Measurements from ENCODE around the gene EFHC1. TPM values are rescaled to one million over a fixed set of nuclear protein-coding genes. Genes with fewer than 3 reads are reported as not detected.
A peak's percentile ranks its signal among the peaks of the same experiment; 100 is the strongest.

Gene EFHC1
- total and polyA plus RNA-seq, 2 of the 13 experiments (the other 11 are each of a cell fraction or from before 2014, with no cell fraction given) = 23.4 to 29.5 TPM

DNA sequence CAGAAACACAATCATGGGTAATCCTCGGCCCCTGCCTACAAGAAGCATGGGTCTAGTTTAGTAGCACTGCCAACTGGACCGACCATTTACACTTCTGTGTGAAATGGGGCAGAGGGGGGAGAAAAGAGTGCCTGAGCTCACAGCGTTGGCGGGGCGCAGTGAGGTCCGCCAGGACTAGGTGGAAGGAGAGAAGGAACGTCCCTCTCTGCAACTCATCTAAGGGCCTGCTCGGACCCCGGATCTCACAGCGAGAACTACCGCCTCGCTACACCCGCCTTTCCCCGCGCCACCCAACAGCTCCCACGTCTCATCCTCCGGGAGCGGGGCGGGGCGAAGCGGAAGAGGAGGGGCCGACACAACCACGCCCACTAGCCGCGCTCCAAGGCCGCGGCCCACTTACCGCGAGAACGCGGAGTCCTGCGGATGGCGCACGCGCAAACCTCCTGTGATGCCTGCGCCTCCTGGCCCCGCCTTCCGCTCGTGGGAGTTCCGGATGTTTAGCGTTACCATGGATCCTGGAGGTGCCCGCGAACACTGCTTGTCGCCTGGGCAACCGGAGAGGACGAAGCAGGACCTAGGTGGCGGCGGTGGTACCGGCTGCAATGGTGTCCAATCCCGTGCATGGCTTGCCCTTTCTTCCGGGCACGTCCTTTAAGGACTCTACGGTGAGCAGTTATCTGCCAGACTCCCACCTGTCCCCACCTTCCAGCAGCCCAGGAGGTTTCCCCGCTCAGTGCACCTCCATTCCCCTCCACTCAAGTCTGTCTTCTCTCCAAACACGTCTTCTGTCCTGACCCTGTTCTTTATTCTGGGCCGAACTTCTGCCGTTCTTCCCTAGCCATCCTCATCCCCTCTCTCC lies at the start of gene EFHC1 (continued):
- TF ChIP-seq, protein P1, sequence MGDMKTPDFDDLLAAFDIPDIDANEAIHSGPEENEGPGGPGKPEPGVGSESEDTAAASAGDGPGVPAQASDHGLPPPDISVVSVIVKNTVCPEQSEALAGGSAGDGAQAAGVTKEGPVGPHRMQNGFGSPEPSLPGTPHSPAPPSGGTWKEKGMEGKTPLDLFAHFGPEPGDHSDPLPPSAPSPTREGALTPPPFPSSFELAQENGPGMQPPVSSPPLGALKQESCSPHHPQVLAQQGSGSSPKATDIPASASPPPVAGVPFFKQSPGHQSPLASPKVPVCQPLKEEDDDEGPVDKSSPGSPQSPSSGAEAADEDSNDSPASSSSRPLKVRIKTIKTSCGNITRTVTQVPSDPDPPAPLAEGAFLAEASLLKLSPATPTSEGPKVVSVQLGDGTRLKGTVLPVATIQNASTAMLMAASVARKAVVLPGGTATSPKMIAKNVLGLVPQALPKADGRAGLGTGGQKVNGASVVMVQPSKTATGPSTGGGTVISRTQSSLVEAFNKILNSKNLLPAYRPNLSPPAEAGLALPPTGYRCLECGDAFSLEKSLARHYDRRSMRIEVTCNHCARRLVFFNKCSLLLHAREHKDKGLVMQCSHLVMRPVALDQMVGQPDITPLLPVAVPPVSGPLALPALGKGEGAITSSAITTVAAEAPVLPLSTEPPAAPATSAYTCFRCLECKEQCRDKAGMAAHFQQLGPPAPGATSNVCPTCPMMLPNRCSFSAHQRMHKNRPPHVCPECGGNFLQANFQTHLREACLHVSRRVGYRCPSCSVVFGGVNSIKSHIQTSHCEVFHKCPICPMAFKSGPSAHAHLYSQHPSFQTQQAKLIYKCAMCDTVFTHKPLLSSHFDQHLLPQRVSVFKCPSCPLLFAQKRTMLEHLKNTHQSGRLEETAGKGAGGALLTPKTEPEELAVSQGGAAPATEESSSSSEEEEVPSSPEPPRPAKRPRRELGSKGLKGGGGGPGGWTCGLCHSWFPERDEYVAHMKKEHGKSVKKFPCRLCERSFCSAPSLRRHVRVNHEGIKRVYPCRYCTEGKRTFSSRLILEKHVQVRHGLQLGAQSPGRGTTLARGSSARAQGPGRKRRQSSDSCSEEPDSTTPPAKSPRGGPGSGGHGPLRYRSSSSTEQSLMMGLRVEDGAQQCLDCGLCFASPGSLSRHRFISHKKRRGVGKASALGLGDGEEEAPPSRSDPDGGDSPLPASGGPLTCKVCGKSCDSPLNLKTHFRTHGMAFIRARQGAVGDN (CRISPR knock-in tag; IDR thresholded peaks at IDR 0.05) = peak; percentile 95
- no peak for TF ChIP-seq ARNT (IDR thresholded peaks at IDR 0.05)
- no peak for TF ChIP-seq MATR3 (CRISPR knock-in tag; IDR thresholded peaks at IDR 0.05)
- TF ChIP-seq RBAK (CRISPR knock-in tag; IDR thresholded peaks at IDR 0.05) = no peak; the same call in 1 of the 2 replicates
- TF ChIP-seq TCF7 (IDR thresholded peaks at IDR 0.05; ENCODE audit: low read depth) = no peak
- TF ChIP-seq YY1 (IDR thresholded peaks at IDR 0.05; ENCODE audit: insufficient read depth, insufficient replicate concordance, low read depth, low read length) = peak; percentile 65
- TF ChIP-seq ZC3H4 (CRISPR knock-in tag; IDR thresholded peaks at IDR 0.05; ENCODE audit: borderline replicate concordance) = no peak
- TF ChIP-seq DNMT1 (CRISPR knock-in tag; IDR thresholded peaks at IDR 0.05) = no peak
- TF ChIP-seq ZNF776 (CRISPR knock-in tag; IDR thresholded peaks at IDR 0.05) = peak; percentile 85; the same call in 1 of the 2 replicates
- no peak for TF ChIP-seq EEA1 (CRISPR knock-in tag; IDR thresholded peaks at IDR 0.05; ENCODE audit: borderline replicate concordance)
- TF ChIP-seq FOXC1 (CRISPR knock-in tag; IDR thresholded peaks at IDR 0.05; ENCODE audit: borderline replicate concordance) = 0 out of 2 replicates have a peak, but pooled peaks have one; percentile 72
- no peak for TF ChIP-seq ZNF431 (CRISPR knock-in tag; IDR thresholded peaks at IDR 0.05; ENCODE audit: borderline replicate concordance, low read depth)
- no peak; the same call in 1 of the 2 replicates for TF ChIP-seq ZNF460 (CRISPR knock-in tag; IDR thresholded peaks at IDR 0.05; ENCODE audit: borderline replicate concordance)
- no peak for TF ChIP-seq ZNF121 (CRISPR knock-in tag; IDR thresholded peaks at IDR 0.05)
- TF ChIP-seq, protein P2, sequence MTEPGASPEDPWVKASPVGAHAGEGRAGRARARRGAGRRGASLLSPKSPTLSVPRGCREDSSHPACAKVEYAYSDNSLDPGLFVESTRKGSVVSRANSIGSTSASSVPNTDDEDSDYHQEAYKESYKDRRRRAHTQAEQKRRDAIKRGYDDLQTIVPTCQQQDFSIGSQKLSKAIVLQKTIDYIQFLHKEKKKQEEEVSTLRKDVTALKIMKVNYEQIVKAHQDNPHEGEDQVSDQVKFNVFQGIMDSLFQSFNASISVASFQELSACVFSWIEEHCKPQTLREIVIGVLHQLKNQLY (CRISPR knock-in tag; IDR thresholded peaks at IDR 0.05) = no peak; the same call in 1 of the 2 replicates
- TF ChIP-seq, protein P3, sequence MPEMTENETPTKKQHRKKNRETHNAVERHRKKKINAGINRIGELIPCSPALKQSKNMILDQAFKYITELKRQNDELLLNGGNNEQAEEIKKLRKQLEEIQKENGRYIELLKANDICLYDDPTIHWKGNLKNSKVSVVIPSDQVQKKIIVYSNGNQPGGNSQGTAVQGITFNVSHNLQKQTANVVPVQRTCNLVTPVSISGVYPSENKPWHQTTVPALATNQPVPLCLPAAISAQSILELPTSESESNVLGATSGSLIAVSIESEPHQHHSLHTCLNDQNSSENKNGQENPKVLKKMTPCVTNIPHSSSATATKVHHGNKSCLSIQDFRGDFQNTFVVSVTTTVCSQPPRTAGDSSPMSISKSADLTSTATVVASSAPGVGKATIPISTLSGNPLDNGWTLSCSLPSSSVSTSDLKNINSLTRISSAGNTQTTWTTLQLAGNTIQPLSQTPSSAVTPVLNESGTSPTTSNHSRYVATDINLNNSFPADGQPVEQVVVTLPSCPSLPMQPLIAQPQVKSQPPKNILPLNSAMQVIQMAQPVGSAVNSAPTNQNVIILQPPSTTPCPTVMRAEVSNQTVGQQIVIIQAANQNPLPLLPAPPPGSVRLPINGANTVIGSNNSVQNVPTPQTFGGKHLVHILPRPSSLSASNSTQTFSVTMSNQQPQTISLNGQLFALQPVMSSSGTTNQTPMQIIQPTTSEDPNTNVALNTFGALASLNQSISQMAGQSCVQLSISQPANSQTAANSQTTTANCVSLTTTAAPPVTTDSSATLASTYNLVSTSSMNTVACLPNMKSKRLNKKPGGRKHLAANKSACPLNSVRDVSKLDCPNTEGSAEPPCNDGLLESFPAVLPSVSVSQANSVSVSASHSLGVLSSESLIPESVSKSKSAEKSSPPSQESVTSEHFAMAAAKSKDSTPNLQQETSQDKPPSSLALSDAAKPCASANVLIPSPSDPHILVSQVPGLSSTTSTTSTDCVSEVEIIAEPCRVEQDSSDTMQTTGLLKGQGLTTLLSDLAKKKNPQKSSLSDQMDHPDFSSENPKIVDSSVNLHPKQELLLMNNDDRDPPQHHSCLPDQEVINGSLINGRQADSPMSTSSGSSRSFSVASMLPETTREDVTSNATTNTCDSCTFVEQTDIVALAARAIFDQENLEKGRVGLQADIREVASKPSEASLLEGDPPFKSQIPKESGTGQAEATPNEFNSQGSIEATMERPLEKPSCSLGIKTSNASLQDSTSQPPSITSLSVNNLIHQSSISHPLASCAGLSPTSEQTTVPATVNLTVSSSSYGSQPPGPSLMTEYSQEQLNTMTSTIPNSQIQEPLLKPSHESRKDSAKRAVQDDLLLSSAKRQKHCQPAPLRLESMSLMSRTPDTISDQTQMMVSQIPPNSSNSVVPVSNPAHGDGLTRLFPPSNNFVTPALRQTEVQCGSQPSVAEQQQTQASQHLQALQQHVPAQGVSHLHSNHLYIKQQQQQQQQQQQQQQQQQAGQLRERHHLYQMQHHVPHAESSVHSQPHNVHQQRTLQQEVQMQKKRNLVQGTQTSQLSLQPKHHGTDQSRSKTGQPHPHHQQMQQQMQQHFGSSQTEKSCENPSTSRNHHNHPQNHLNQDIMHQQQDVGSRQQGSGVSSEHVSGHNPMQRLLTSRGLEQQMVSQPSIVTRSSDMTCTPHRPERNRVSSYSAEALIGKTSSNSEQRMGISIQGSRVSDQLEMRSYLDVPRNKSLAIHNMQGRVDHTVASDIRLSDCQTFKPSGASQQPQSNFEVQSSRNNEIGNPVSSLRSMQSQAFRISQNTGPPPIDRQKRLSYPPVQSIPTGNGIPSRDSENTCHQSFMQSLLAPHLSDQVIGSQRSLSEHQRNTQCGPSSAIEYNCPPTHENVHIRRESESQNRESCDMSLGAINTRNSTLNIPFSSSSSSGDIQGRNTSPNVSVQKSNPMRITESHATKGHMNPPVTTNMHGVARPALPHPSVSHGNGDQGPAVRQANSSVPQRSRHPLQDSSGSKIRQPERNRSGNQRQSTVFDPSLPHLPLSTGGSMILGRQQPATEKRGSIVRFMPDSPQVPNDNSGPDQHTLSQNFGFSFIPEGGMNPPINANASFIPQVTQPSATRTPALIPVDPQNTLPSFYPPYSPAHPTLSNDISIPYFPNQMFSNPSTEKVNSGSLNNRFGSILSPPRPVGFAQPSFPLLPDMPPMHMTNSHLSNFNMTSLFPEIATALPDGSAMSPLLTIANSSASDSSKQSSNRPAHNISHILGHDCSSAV (CRISPR knock-in tag; IDR thresholded peaks at IDR 0.05; ENCODE audit: borderline replicate concordance) = peak; percentile 70; the same call in 1 of the 2 replicates
